GM23248 (cell line): ENCODE measurements around the gene NDUFS1.

ENCODE experiments used
- EZH2 ChIP-seq: fragments of 200-600 bp; sonication (generic); IDR thresholded peaks from 2 replicates; pipeline ENCODE4 v1.6.1; 2018; ENCODE audit warnings: antibody characterized with exemption, mild to moderate bottlenecking; ENCODE audit not compliant: insufficient read depth, poor library complexity, severe bottlenecking
- EZH2phosphoT487 ChIP-seq: fragments of 200-600 bp; sonication (generic); IDR thresholded peaks from 2 replicates; pipeline ENCODE4 v1.6.1; 2018; ENCODE audit warnings: antibody characterized with exemption, moderate library complexity, mild to moderate bottlenecking, low read depth; ENCODE audit not compliant: insufficient read depth

- TF ChIP-seq EZH2 (no peak), EZH2phosphoT487 (no peak)
These were observed 17.7 kb upstream of the NDUFS1 start for GRCh38 chr2:206176901-206177300.
